Cardiac muscle cell (in vitro differentiated cells and primary cell): ENCODE data around the gene EFNA4. TPM values are rescaled to one million over a fixed set of nuclear protein-coding genes. Genes with fewer than 3 reads are reported as not detected.

Experiments
- DNase-seq, 2 donors: peaks; one replicate each; pipeline versions ENCODE4 v3.0.0 to v3.0.0-alpha.2; 2010 to 2017; ENCODE audit warnings: low read depth in 1 of 2, low spot score in 1 of 2
- H3K27ac ChIP-seq: fragments of 200-600 bp; sonication (generic); 2 replicates; pipeline ENCODE4 v1.5.1; 2016
- H3K27me3 ChIP-seq: fragments of 200-600 bp; sonication (generic); 2 replicates; pipeline ENCODE4 v1.6.0; 2016; ENCODE audit warnings: control low read depth
- H3K36me3 ChIP-seq: fragments of 200-600 bp; sonication (generic); 2 replicates; pipeline ENCODE4 v1.5.1; 2016; ENCODE audit warnings: control low read depth
- H3K4me1 ChIP-seq: fragments of 200-600 bp; sonication (generic); 2 replicates; pipeline ENCODE4 v1.8.1; 2017; ENCODE audit warnings: low read depth, mild to moderate bottlenecking, mixed run types
- H3K4me3 ChIP-seq: fragments of 200-600 bp; sonication (generic); 2 replicates; pipeline ENCODE4 v1.5.1; 2016; ENCODE audit warnings: mild to moderate bottlenecking
- H3K9me3 ChIP-seq: fragments of 200-600 bp; sonication (generic); 2 replicates; pipeline ENCODE4 v1.5.1; 2017; ENCODE audit warnings: low read depth, mild to moderate bottlenecking, control low read depth
- CTCF ChIP-seq: IDR thresholded peaks from 2 replicates; pipeline ENCODE4 v1.5.1; 2012; ENCODE audit warnings: low read depth, mild to moderate bottlenecking, low read length
- polyA plus RNA-seq: library from polyadenylated mRNA; unstranded; fragments of >200 nt; fragmentation: Nextera tagmentation; extraction: Ambion mirVana; gene quantifications from 2 replicates; pipeline ENCODE4 v1.2.1, GENCODE V29; 2016
- total RNA-seq: library from RNA; depleted of rRNA; stranded (reverse); fragments of >200 nt; gene quantifications from 2 replicates; pipeline ENCODE4 v1.2.3, GENCODE V29; 2016

EFNA4 gene
- total and polyA plus RNA-seq, 2 experiments from 2014 or later: 29.2 to 29.6 TPM

- Histone ChIP-seq H3K36me3 (no peaks in the 10 kb centered on the region), H3K4me1 (peaks cover 17% of the 10 kb centered on the region), H3K27me3 (no peaks in the 10 kb centered on the region), H3K27ac (no peak overlapping the region), H3K9me3 (no peaks in the 10 kb centered on the region), H3K4me3 (no peak overlapping the region)
- peak in 1 of 2 donors; percentile 38 for DNase-seq
- no peak for TF ChIP-seq CTCF
Observed at GRCh38 chr1:155022927-155023236, 40.7 kb upstream of the EFNA4 start.

GRCh38 chr1:155023627-155024026, 39.9 kb upstream of the EFNA4 start:
- H3K36me3 ChIP-seq: no peaks in the 10 kb centered on the region
- no peak for DNase-seq
- TF ChIP-seq CTCF: no peak
- peaks cover 16% of the 10 kb centered on the region for H3K4me1 ChIP-seq
- H3K27me3 ChIP-seq: no peaks in the 10 kb centered on the region
- no peak overlapping the region for H3K4me3 ChIP-seq
- no peaks in the 10 kb centered on the region for H3K9me3 ChIP-seq
- H3K27ac ChIP-seq: no peak overlapping the region

- Histone ChIP-seq H3K27ac (no peak overlapping the region), H3K27me3 (no peaks in the 10 kb centered on the region), H3K4me3 (no peak overlapping the region), H3K9me3 (no peaks in the 10 kb centered on the region), H3K4me1 (peaks cover 9% of the 10 kb centered on the region), H3K36me3 (no peaks in the 10 kb centered on the region)
- no peak for TF ChIP-seq CTCF
- no peak for DNase-seq
Observed at GRCh38 chr1:155024315-155024714, 39.2 kb upstream of the EFNA4 start.

- TF ChIP-seq CTCF: no peak
- Histone ChIP-seq H3K4me1 (peaks cover 7% of the 10 kb centered on the region), H3K9me3 (no peaks in the 10 kb centered on the region), H3K27me3 (no peaks in the 10 kb centered on the region), H3K27ac (no peak overlapping the region), H3K4me3 (no peak overlapping the region), H3K36me3 (no peaks in the 10 kb centered on the region)
- DNase-seq: no peak
Observed at GRCh38 chr1:155026154-155026553, 37.4 kb upstream of the EFNA4 start.

- Histone ChIP-seq H3K27me3 (no peaks in the 10 kb centered on the region), H3K36me3 (no peaks in the 10 kb centered on the region), H3K9me3 (no peaks in the 10 kb centered on the region), H3K4me3 (no peak overlapping the region), H3K4me1 (peaks cover 7% of the 10 kb centered on the region), H3K27ac (no peak overlapping the region)
- no peak for TF ChIP-seq CTCF
- no peak for DNase-seq
Observed at GRCh38 chr1:155026588-155026987, 37.0 kb upstream of the EFNA4 start.
